CD4-positive, CD25-positive, alpha-beta regulatory T cell (primary cell): ENCODE data around the gene CRHR1. TPM values are rescaled to one million over a fixed set of nuclear protein-coding genes. Genes with fewer than 3 reads are reported as not detected.

ENCODE experiments used
- ATAC-seq, 2 donors: fragments of 150-1000 bp; cut with Tn5 transposase; one replicate each; pipeline ENCODE4 v1.10.0; 2021; ENCODE audit warnings: low read depth in 2 of 2, moderate number of reproducible peaks in 2 of 2, moderate library complexity in 1 of 2
- DNase-seq, 3 donors: peaks; one replicate each; pipeline versions ENCODE4 v3.0.0 to v3.0.0-alpha.2; 2012 to 2022; ENCODE audit warnings: mixed read lengths in 1 of 3
- H3K27ac ChIP-seq: one replicate; pipeline ENCODE4 v1.7.0; 2013; ENCODE audit warnings: mild to moderate bottlenecking, low read length; ENCODE audit not compliant: insufficient read depth, poor library complexity, severe bottlenecking
- H3K27me3 ChIP-seq: one replicate; pipeline ENCODE4 v1.7.0; 2013; ENCODE audit warnings: low read length; ENCODE audit not compliant: control insufficient read depth, insufficient read depth
- H3K36me3 ChIP-seq: one replicate; pipeline ENCODE4 v1.7.0; 2013; ENCODE audit warnings: mild to moderate bottlenecking, low read length, moderate library complexity; ENCODE audit not compliant: control insufficient read depth, insufficient read depth
- H3K4me1 ChIP-seq: 2 replicates; pipeline ENCODE4 v1.7.0; 2013; ENCODE audit warnings: mild to moderate bottlenecking, low read length; ENCODE audit not compliant: insufficient read depth, control insufficient read depth, poor library complexity, severe bottlenecking
- H3K4me3 ChIP-seq: one replicate; pipeline ENCODE4 v1.7.0; 2013; ENCODE audit warnings: low read depth, mild to moderate bottlenecking, low read length, moderate library complexity
- H3K9me3 ChIP-seq, 2 experiments: 1 replicate in 1 of 2; 2 replicates in 1 of 2; pipeline ENCODE4 v1.7.0; 2013; ENCODE audit warnings: low read length in 2 of 2, mild to moderate bottlenecking in 1 of 2, moderate library complexity in 1 of 2; ENCODE audit not compliant: control insufficient read depth in 2 of 2
- H3K27ac Mint-ChIP-seq, 3 donors: one replicate each; pipeline ENCODE4 v1.8.0; 2020 to 2022; ENCODE audit warnings: mild to moderate bottlenecking in 3 of 3, mixed read lengths in 3 of 3, moderate library complexity in 2 of 3
- H3K27me3 Mint-ChIP-seq: one replicate; pipeline ENCODE4 v1.8.0; 2022; ENCODE audit warnings: mild to moderate bottlenecking, mixed read lengths
- H3K36me3 Mint-ChIP-seq: one replicate; pipeline ENCODE4 v1.8.0; 2020; ENCODE audit warnings: mixed read lengths
- H3K4me1 Mint-ChIP-seq, 4 donors: one replicate each; pipeline ENCODE4 v1.8.0; 2020 to 2022; ENCODE audit warnings: mixed read lengths in 4 of 4, mild to moderate bottlenecking in 1 of 4
- H3K4me3 Mint-ChIP-seq, 4 donors: one replicate each; pipeline ENCODE4 v1.8.0; 2020 to 2022; ENCODE audit warnings: mild to moderate bottlenecking in 4 of 4, mixed read lengths in 4 of 4, moderate library complexity in 3 of 4
- H3K9me3 Mint-ChIP-seq, 7 donors: one replicate each; pipeline ENCODE4 v1.8.0; 2020 to 2022; ENCODE audit warnings: mixed read lengths in 7 of 7, mild to moderate bottlenecking in 3 of 7, moderate library complexity in 2 of 7
- polyA plus RNA-seq, 4 donors: library from polyadenylated mRNA; unstranded; fragments of 300-500 nt; fragmentation: Illumina TruSeq; gene quantifications; one replicate each; pipeline ENCODE4 v1.2.3, GENCODE V29; 2021
- total RNA-seq: library from RNA; stranded (reverse); gene quantifications from one replicate; pipeline ENCODE4 v1.2.3, GENCODE V29; 2022

CRHR1 gene
- total and polyA plus RNA-seq, 5 donors from 2014 or later, result not detected

GRCh38 chr17:45873728-45874127 lies 89.6 kb downstream of the CRHR1 start:
- ATAC-seq, result peak; percentile 80 to 86
- H3K27ac Mint-ChIP-seq, result peak overlapping the region in 2 of 3 donors; percentile 45 to 85
- peak overlapping the region in 1 of 4 donors; percentile 67 for H3K4me3 Mint-ChIP-seq
- peak in 1 of 3 donors; percentile 59 for DNase-seq
- no peaks in the 10 kb centered on the region for H3K9me3 ChIP-seq
- no peaks in the 10 kb centered on the region for H3K4me1 ChIP-seq
- H3K27ac ChIP-seq, result no peak overlapping the region
- peaks cover 17% of the 10 kb centered on the region for H3K27me3 Mint-ChIP-seq
- no peak overlapping the region for H3K4me3 ChIP-seq
- H3K4me1 Mint-ChIP-seq, result peaks cover 7 to 9% (median 8%) of the 10 kb centered on the region in 4 donors
- no peaks in the 10 kb centered on the region for H3K9me3 Mint-ChIP-seq
- H3K36me3 Mint-ChIP-seq, result no peaks in the 10 kb centered on the region
- H3K27me3 ChIP-seq, result no peaks in the 10 kb centered on the region
- H3K36me3 ChIP-seq, result no peaks in the 10 kb centered on the region

GRCh38 chr17:45874151-45874550 lies 90.0 kb downstream of the CRHR1 start:
- Histone ChIP-seq H3K4me3 (no peak overlapping the region), H3K36me3 (no peaks in the 10 kb centered on the region), H3K27me3 (no peaks in the 10 kb centered on the region), H3K27ac (no peak overlapping the region), H3K4me1 (no peaks in the 10 kb centered on the region), H3K9me3 (no peaks in the 10 kb centered on the region)
- DNase-seq (no peak), ATAC-seq (no peak)
- H3K27ac Mint-ChIP-seq, result no peak overlapping the region
- H3K27me3 Mint-ChIP-seq, result peaks cover 17% of the 10 kb centered on the region
- H3K4me3 Mint-ChIP-seq, result no peak overlapping the region
- H3K4me1 Mint-ChIP-seq, result peaks cover 7 to 9% (median 8%) of the 10 kb centered on the region in 4 donors
- H3K9me3 Mint-ChIP-seq, result no peaks in the 10 kb centered on the region
- no peaks in the 10 kb centered on the region for H3K36me3 Mint-ChIP-seq

- Mint-ChIP-seq H3K4me3 (no peak overlapping the region), H3K36me3 (no peaks in the 10 kb centered on the region), H3K9me3 (no peaks in the 10 kb centered on the region), H3K27ac (no peak overlapping the region), H3K4me1 (peaks cover 7 to 9% (median 8%) of the 10 kb centered on the region in 4 donors), H3K27me3 (peaks cover 17% of the 10 kb centered on the region)
- Histone ChIP-seq H3K4me1 (no peaks in the 10 kb centered on the region), H3K27ac (no peak overlapping the region), H3K27me3 (no peaks in the 10 kb centered on the region), H3K36me3 (no peaks in the 10 kb centered on the region), H3K4me3 (no peak overlapping the region), H3K9me3 (no peaks in the 10 kb centered on the region)
- ATAC-seq (no peak), DNase-seq (no peak)
These were observed 92.4 kb downstream of the CRHR1 start for GRCh38 chr17:45876539-45876938.

- Histone ChIP-seq H3K4me3 (no peak overlapping the region), H3K4me1 (no peaks in the 10 kb centered on the region), H3K9me3 (no peaks in the 10 kb centered on the region), H3K36me3 (no peaks in the 10 kb centered on the region), H3K27ac (no peak overlapping the region), H3K27me3 (no peaks in the 10 kb centered on the region)
- H3K4me1 Mint-ChIP-seq, result peaks cover 7 to 9% (median 8%) of the 10 kb centered on the region in 4 donors
- H3K4me3 Mint-ChIP-seq, result no peak overlapping the region
- ATAC-seq (no peak), DNase-seq (no peak)
- H3K27ac Mint-ChIP-seq, result no peak overlapping the region
- peaks cover 2% of the 10 kb centered on the region for H3K36me3 Mint-ChIP-seq
- H3K9me3 Mint-ChIP-seq, result peaks cover 0 to 2% (median 0%) of the 10 kb centered on the region in 7 donors
- peaks cover 17% of the 10 kb centered on the region for H3K27me3 Mint-ChIP-seq
These were observed 93.3 kb downstream of the CRHR1 start for GRCh38 chr17:45877467-45877866.

- DNase-seq (no peak), ATAC-seq (no peak)
- H3K4me1 Mint-ChIP-seq, result no peaks in the 10 kb centered on the region
- Histone ChIP-seq H3K36me3 (no peaks in the 10 kb centered on the region), H3K27me3 (no peaks in the 10 kb centered on the region), H3K27ac (no peak overlapping the region), H3K4me1 (no peaks in the 10 kb centered on the region), H3K9me3 (peaks cover 3 to 5% of the 10 kb centered on the region in 2 experiments), H3K4me3 (no peak overlapping the region)
- peaks cover 8% of the 10 kb centered on the region for H3K27me3 Mint-ChIP-seq
- no peak overlapping the region for H3K4me3 Mint-ChIP-seq
- H3K36me3 Mint-ChIP-seq, result peaks cover 4% of the 10 kb centered on the region
- H3K27ac Mint-ChIP-seq, result no peak overlapping the region
- peaks cover 3 to 14% (median 6%) of the 10 kb centered on the region in 7 donors for H3K9me3 Mint-ChIP-seq
These were observed 98.9 kb downstream of the CRHR1 start for GRCh38 chr17:45883063-45883462.

Other genes starting within 250 kb of the CRHR1 start
- gene SPPL2C, start 60.6 kb downstream of the CRHR1 start, total RNA-seq, result not detected
- not detected for gene SPPL2C, start 60.6 kb downstream of the CRHR1 start, polyA plus RNA-seq
- 0.69 TPM for gene MAPT, start 110.2 kb downstream of the CRHR1 start, total RNA-seq
- gene MAPT, start 110.2 kb downstream of the CRHR1 start, polyA plus RNA-seq, result under 1 TPM in 2 of 4 donors, not detected in 2; 0.05 to 0.16 TPM
- gene STH, start 214.9 kb downstream of the CRHR1 start, total RNA-seq, result not detected
- gene STH, start 214.9 kb downstream of the CRHR1 start, polyA plus RNA-seq, result not detected